GM12874 (cell line): ENCODE measurements around the gene SGK1.

Experiments used
- CTCF ChIP-seq: IDR thresholded peaks from 2 replicates; pipeline ENCODE4 v1.5.1; 2011; ENCODE audit warnings: low read depth, mild to moderate bottlenecking, control low read depth, low read length, moderate library complexity; ENCODE audit not compliant: insufficient read depth

Gene SGK1

GRCh38 chr6:134281388-134281787 is 36.5 kb downstream of the SGK1 start:
- TF ChIP-seq CTCF: no peak

- no peak for TF ChIP-seq CTCF
These were observed 39.9 kb downstream of the SGK1 start for GRCh38 chr6:134278000-134278399.

GRCh38 chr6:134272374-134272773 is 45.5 kb downstream of the SGK1 start:
- TF ChIP-seq CTCF: no peak

GRCh38 chr6:134267917-134268361 is 50.0 kb downstream of the SGK1 start:
- no peak for TF ChIP-seq CTCF

GRCh38 chr6:134266776-134267175 is 51.1 kb downstream of the SGK1 start:
- TF ChIP-seq CTCF: no peak

GRCh38 chr6:134261766-134262165 is 56.1 kb downstream of the SGK1 start:
- no peak for TF ChIP-seq CTCF

- TF ChIP-seq CTCF: no peak
These were observed 59.0 kb downstream of the SGK1 start for GRCh38 chr6:134258849-134259306.
